DND-41 (cell line): ENCODE measurements around the gene PDE1C.

Experiments
- ATAC-seq: fragments of 200-7000 bp; cut with Tn5 transposase; 3 replicates; pipeline ENCODE4 v1.9.1; 2021; ENCODE audit warnings: low read depth; ENCODE audit not compliant: insufficient read depth
- DNase-seq: peaks from one replicate; pipeline ENCODE4 v3.0.0-alpha.2; 2020
- H2AFZ ChIP-seq: 2 replicates; pipeline ENCODE4 v1.6.0; 2012; ENCODE audit warnings: low read depth, low read length
- H3K27ac ChIP-seq: 2 replicates; pipeline ENCODE4 v1.5.1; 2012; ENCODE audit warnings: low read length, inconsistent platforms
- H3K27me3 ChIP-seq: fragments of 200-600 bp; sonication (generic); 2 replicates; pipeline ENCODE4 v1.6.0; 2012; ENCODE audit warnings: low read length, mild to moderate bottlenecking, inconsistent platforms; ENCODE audit not compliant: insufficient read depth, poor library complexity
- H3K36me3 ChIP-seq: 2 replicates; pipeline ENCODE4 v1.5.1; 2012; ENCODE audit warnings: low read length, inconsistent platforms; ENCODE audit not compliant: insufficient read depth
- H3K4me1 ChIP-seq: 2 replicates; pipeline ENCODE4 v1.5.1; 2012; ENCODE audit warnings: mild to moderate bottlenecking, low read length; ENCODE audit not compliant: insufficient read depth
- H3K4me2 ChIP-seq: 2 replicates; pipeline ENCODE4 v1.6.0; 2012; ENCODE audit warnings: mild to moderate bottlenecking, moderate library complexity, low read length, inconsistent platforms; ENCODE audit not compliant: insufficient read depth
- H3K4me3 ChIP-seq, 2 experiments: fragments of 200-600 bp in 1 of 2; shearing (Covaris generic) in 1 of 2; 2 replicates each; pipeline ENCODE4 v1.5.1; 2012 to 2016; ENCODE audit warnings: inconsistent platforms in 2 of 2, low read length in 2 of 2, mild to moderate bottlenecking in 2 of 2, low read depth in 1 of 2, moderate library complexity in 1 of 2
- H3K79me2 ChIP-seq: 2 replicates; pipeline ENCODE4 v1.6.0; 2012; ENCODE audit warnings: low read length, inconsistent platforms; ENCODE audit not compliant: insufficient read depth
- H3K9ac ChIP-seq: 2 replicates; pipeline ENCODE4 v1.6.0; 2012; ENCODE audit warnings: low read depth, mild to moderate bottlenecking, inconsistent platforms, low read length, moderate library complexity
- H3K9me3 ChIP-seq: 2 replicates; pipeline ENCODE4 v1.5.1; 2012; ENCODE audit warnings: low read length, moderate library complexity, mild to moderate bottlenecking, inconsistent platforms; ENCODE audit not compliant: insufficient read depth, severe bottlenecking
- H4K20me1 ChIP-seq: 2 replicates; pipeline ENCODE4 v1.6.0; 2012; ENCODE audit warnings: low read length; ENCODE audit not compliant: insufficient read depth
- EZH2 ChIP-seq: IDR thresholded peaks from 3 replicates; pipeline ENCODE4 v1.6.1; 2012; ENCODE audit warnings: borderline replicate concordance, low read depth, mild to moderate bottlenecking, moderate library complexity, low read length, inconsistent platforms; ENCODE audit not compliant: severe bottlenecking
- TF ChIP-seq, protein P1 (sequence below): IDR thresholded peaks from 2 replicates; pipeline ENCODE4 v1.5.1; 2012; ENCODE audit warnings: borderline replicate concordance, low read length, moderate library complexity, mild to moderate bottlenecking; ENCODE audit not compliant: poor library complexity, severe bottlenecking; ENCODE audit errors: extremely low read depth

Gene PDE1C

DNA sequence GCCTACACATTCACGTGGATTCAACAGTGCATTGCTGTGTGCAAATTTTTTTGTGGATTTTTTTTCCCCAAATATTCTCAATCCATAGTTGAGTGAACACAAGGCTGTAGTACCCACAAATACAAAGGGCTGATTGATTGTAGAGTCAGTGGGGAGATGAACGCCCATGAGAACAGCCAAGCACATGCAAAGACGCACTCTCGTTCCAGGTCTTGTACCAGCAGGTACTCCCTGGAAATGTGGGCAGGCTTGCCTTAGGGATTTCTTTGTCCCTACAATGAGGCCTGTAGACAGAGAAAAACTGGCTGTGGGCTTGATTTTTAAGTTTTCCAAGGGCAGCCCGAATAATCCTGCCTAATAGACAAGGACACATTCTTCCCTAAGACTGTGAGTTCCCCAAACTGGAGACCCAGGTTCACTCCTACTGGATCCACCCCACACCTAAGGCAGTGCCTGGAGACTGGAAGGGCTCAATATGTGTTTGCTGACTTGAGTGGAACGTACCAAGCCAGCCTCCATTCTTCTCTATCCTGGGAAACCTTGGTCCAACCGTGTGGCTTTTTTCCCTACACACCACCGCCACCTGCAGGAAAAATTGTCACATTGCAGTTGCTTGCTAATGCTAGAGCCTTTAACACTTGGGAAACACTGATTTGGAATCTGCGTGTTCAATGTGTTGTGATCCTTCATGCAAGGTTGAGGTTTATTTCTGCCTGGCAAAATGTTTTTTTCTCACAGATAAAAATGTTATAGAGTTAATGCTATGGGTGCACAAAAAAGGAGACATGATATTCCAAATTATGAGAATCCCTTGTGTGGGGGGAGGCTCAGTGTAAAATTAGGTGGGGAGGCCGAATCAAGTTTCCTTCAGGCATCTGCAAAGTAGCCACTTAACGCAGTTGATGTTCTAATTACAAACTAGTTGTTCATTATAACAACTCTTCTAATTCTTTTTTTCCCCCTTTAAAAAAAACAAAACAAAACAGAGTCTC lies 333.9 kb downstream of the PDE1C start:
- Histone ChIP-seq H3K9ac (no peak overlapping the region), H3K4me1 (no peaks in the 10 kb centered on the region), H3K36me3 (no peaks in the 10 kb centered on the region), H2AFZ (no peak overlapping the region), H3K27ac (no peak overlapping the region), H3K27me3 (peaks cover 3% of the 10 kb centered on the region), H3K79me2 (no peaks in the 10 kb centered on the region), H3K4me3 (no peak overlapping the region), H3K4me2 (no peak overlapping the region), H4K20me1 (no peaks in the 10 kb centered on the region), H3K9me3 (no peaks in the 10 kb centered on the region)
- TF ChIP-seq EZH2, result no peak
- TF ChIP-seq, protein P1, sequence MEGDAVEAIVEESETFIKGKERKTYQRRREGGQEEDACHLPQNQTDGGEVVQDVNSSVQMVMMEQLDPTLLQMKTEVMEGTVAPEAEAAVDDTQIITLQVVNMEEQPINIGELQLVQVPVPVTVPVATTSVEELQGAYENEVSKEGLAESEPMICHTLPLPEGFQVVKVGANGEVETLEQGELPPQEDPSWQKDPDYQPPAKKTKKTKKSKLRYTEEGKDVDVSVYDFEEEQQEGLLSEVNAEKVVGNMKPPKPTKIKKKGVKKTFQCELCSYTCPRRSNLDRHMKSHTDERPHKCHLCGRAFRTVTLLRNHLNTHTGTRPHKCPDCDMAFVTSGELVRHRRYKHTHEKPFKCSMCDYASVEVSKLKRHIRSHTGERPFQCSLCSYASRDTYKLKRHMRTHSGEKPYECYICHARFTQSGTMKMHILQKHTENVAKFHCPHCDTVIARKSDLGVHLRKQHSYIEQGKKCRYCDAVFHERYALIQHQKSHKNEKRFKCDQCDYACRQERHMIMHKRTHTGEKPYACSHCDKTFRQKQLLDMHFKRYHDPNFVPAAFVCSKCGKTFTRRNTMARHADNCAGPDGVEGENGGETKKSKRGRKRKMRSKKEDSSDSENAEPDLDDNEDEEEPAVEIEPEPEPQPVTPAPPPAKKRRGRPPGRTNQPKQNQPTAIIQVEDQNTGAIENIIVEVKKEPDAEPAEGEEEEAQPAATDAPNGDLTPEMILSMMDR, result peak; percentile 95
- peak; percentile 62; the same call in 2 of the 3 replicates for ATAC-seq
- DNase-seq, result peak; percentile 41

DNA sequence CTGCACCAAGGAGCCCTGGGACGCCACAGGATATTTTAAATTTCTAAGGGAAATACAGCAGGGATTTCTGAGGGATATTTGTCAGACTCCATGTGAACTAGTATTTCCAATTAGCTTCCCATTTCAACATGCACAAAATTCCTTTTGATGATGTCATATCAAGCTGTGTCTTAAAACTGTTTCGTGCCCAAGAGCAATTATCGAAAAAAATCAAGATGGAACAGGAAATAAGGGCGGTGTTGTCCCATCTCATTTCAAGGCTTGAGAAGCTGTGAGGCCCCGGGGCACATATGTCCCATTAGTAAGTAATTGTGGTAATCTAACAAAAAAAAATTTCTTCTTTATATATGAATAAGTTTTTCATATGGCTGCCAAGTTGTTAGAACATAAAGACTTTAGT lies 335.8 kb downstream of the PDE1C start:
- no peaks in the 10 kb centered on the region for H3K36me3 ChIP-seq
- TF ChIP-seq, protein P1, result no peak
- TF ChIP-seq EZH2, result no peak
- ATAC-seq (no peak), DNase-seq (no peak)
- no peaks in the 10 kb centered on the region for H4K20me1 ChIP-seq
- H3K9ac ChIP-seq, result no peak overlapping the region
- no peak overlapping the region for H2AFZ ChIP-seq
- no peak overlapping the region for H3K4me2 ChIP-seq
- no peaks in the 10 kb centered on the region for H3K4me1 ChIP-seq
- no peaks in the 10 kb centered on the region for H3K27me3 ChIP-seq
- no peaks in the 10 kb centered on the region for H3K9me3 ChIP-seq
- no peaks in the 10 kb centered on the region for H3K79me2 ChIP-seq
- no peak overlapping the region for H3K4me3 ChIP-seq
- H3K27ac ChIP-seq, result no peak overlapping the region

DNA sequence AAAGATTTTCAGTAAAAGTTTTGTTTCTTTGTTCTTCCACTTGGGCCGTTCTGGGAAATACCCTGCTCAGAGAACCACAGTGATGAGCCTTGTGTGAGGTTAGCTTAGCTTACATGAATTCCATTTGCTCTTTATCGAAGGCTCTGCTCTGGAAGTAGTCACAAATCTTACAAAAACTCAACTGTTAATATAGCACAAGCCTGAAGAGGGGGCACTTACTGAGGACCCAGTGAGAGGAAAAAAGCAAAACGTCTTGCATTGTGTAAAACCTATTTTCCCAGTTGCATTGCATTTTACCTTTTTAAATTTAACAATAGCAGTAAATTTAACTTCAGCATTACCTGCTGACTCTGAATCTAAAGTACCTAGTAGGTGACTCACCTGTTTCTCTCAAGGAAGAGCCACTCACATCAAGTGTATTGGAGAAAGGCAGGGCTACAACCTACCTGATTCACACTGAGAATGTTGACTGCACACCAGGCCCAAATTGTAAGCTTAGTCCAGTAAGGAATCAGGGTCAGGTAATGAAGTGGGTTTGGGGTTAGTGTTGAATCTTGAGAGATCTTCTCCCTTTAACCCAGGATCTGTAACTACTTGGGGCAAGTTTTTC lies 340.9 kb downstream of the PDE1C start:
- DNase-seq (no peak), ATAC-seq (no peak)

More for the DNA sequence above, 340.9 kb downstream of the PDE1C start:
- Histone ChIP-seq H3K9ac (no peak overlapping the region), H3K4me2 (no peak overlapping the region), H3K4me3 (no peak overlapping the region), H3K36me3 (no peaks in the 10 kb centered on the region), H2AFZ (no peak overlapping the region), H3K9me3 (no peaks in the 10 kb centered on the region), H4K20me1 (no peaks in the 10 kb centered on the region), H3K27me3 (no peaks in the 10 kb centered on the region), H3K4me1 (no peaks in the 10 kb centered on the region), H3K27ac (no peak overlapping the region), H3K79me2 (no peaks in the 10 kb centered on the region)
- TF ChIP-seq, protein P1, result no peak
- no peak for TF ChIP-seq EZH2
